Suppressor macrophage treated with lipopolysaccharide for 1 hour (primary cell): ENCODE data around the gene EVC.
A peak's percentile ranks its signal among the peaks of the same experiment; 100 is the strongest.
"Not testable (repeated sequence)": the region's sequence is repeated elsewhere in the genome, so short reads cannot be mapped to it uniquely, and the experiment has no call there.

Source experiments
- DNase-seq, 3 donors: peaks; one replicate each; pipeline ENCODE4 v3.0.0-alpha.2; 2020 to 2022

Gene EVC

GRCh38 chr4:5789141-5789540 is 78.1 kb downstream of the EVC start:
- DNase-seq: no peak

GRCh38 chr4:5790546-5790857 is 79.5 kb downstream of the EVC start:
- no peak for DNase-seq

GRCh38 chr4:5791654-5792053 is 80.7 kb downstream of the EVC start:
- no peak for DNase-seq

- no peak for DNase-seq
Observed at GRCh38 chr4:5793514-5793913, 82.5 kb downstream of the EVC start.

- DNase-seq: peak in 1 of 3 donors; percentile 6
Observed at GRCh38 chr4:5795580-5795979, 84.6 kb downstream of the EVC start.

- peak in 1 of 3 donors; percentile 13 for DNase-seq
Observed at GRCh38 chr4:5796976-5797375, 86.0 kb downstream of the EVC start.

- DNase-seq: peak in 1 of 3 donors; percentile 5
Observed at GRCh38 chr4:5797866-5798265, 86.9 kb downstream of the EVC start.

GRCh38 chr4:5798462-5798861 is 87.5 kb downstream of the EVC start:
- peak in 1 of 3 donors; percentile 13 for DNase-seq

- peak in 1 of 3 donors; percentile 10 for DNase-seq
Observed at GRCh38 chr4:5798946-5799345, 87.9 kb downstream of the EVC start.

GRCh38 chr4:5799406-5799805 is 88.4 kb downstream of the EVC start:
- DNase-seq: peak in 1 of 3 donors; percentile 2

- DNase-seq: peak in 1 of 3 donors; percentile 5
Observed at GRCh38 chr4:5800496-5800895, 89.5 kb downstream of the EVC start.

- peak in 1 of 3 donors; percentile 2 for DNase-seq
Observed at GRCh38 chr4:5801696-5802095, 90.7 kb downstream of the EVC start.

GRCh38 chr4:5802565-5802964 is 91.6 kb downstream of the EVC start:
- DNase-seq: no peak

GRCh38 chr4:5804656-5805055 is 93.7 kb downstream of the EVC start:
- no peak for DNase-seq

GRCh38 chr4:5805270-5805669 is 94.3 kb downstream of the EVC start:
- no peak for DNase-seq

- DNase-seq: no peak
Observed at GRCh38 chr4:5808081-5808741, 97.2 kb downstream of the EVC start.

- no peak for DNase-seq
Observed at GRCh38 chr4:5809216-5809776, 98.3 kb downstream of the EVC start.

GRCh38 chr4:5810151-5810550 is 99.2 kb downstream of the EVC start:
- DNase-seq: no peak

GRCh38 chr4:5810770-5811430 is 99.9 kb downstream of the EVC start:
- no peak for DNase-seq

GRCh38 chr4:5812057-5812456 is 101.1 kb downstream of the EVC start:
- DNase-seq: not testable (repeated sequence)

- DNase-seq: peak; percentile 72 to 87 (median 81)
Observed at GRCh38 chr4:5812506-5813229, 101.7 kb downstream of the EVC start.

GRCh38 chr4:5813882-5814255 is 102.9 kb downstream of the EVC start:
- no peak for DNase-seq

GRCh38 chr4:5814421-5814820 is 103.4 kb downstream of the EVC start:
- DNase-seq: no peak

- DNase-seq: no peak
Observed at GRCh38 chr4:5815641-5816040, 104.6 kb downstream of the EVC start.
